ENCODE data around the gene WRAP53. TPM values are rescaled to one million over a fixed set of nuclear protein-coding genes. Genes with fewer than 3 reads are reported as not detected.
A peak's percentile ranks its signal among the peaks of the same experiment; 100 is the strongest.

The WRAP53 gene
- total RNA-seq, 2 donors from 2014 or later = 21.7 to 30.8 TPM

GRCh38 chr17:7704601-7705268, 16.5 kb downstream of the WRAP53 start, which contains the start of gene EFNB3:
TSS of gene EFNB3 (plus strand) at chr17:7705202. CDS start at chr17:7705599, 397 bp downstream.
- no peaks in the 10 kb centered on the region for H3K9me3 Mint-ChIP-seq

DNA sequence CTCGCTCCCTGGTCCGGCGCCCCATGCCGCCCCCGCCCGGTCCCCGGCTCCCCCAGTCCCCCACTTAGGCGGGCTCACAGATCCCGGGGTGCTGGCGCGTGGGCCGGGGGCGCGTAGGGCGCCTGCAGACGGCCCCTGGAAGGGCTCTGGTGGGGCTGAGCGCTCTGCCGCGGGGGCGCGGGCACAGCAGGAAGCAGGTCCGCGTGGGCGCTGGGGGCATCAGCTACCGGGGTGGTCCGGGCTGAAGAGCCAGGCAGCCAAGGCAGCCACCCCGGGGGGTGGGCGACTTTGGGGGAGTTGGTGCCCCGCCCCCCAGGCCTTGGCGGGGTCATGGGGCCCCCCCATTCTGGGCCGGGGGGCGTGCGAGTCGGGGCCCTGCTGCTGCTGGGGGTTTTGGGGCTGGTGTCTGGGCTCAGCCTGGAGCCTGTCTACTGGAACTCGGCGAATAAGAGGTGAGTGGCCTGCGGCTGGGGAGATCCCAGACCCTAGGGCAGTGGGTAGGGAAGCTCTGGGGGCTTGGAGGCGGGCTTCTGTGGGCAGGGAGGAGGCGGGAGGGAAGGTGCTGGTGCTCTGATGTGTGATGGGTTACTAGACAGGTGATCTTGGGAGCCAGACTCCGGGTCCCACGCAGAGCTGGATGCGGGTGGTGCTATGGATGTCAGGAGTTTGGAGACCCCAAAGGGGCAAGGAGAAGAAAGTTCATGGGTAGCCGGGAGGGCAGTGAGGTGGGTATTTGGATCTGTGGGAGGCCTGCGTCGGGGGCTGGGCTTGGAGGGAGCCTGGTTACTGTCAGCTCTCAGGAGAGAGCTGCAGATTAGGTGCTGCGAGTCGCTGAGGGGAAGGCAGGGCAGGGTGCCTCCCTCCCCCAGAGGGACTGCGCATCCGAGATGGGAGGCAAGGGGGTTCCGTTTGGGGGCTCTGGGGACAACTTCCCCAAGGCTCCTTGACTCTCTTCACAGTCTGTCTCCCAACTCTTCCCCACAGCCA, 17.3 kb downstream of the WRAP53 start:
- Mint-ChIP-seq H3K9me3 (no peaks in the 10 kb centered on the region), H3K4me3 (peak overlapping the region; percentile 66), H3K27me3 (ENCODE audit: insufficient read depth) (peaks cover 28% of the 10 kb centered on the region), H3K36me3 (ENCODE audit: low read depth) (peaks cover 10% of the 10 kb centered on the region), H3K27ac (no peak overlapping the region), H3K4me1 (peaks cover 23% of the 10 kb centered on the region)
- Histone ChIP-seq H3K4me3 (ENCODE audit: low read length) (peak overlapping the region; percentile 85), H3K9ac (ENCODE audit: extremely low read depth, low read length, poor library complexity, severe bottlenecking) (peak overlapping the region; percentile 34), H3K4me1 (ENCODE audit: control insufficient read depth, insufficient read depth, low read length) (peaks cover 6% of the 10 kb centered on the region), H3K36me3 (ENCODE audit: control insufficient read depth, insufficient read depth, low read length) (peaks cover 3% of the 10 kb centered on the region), H3K9me3 (ENCODE audit: control insufficient read depth, low read length) (no peaks in the 10 kb centered on the region), H3K27me3 (ENCODE audit: control insufficient read depth, insufficient read depth, low read length, poor library complexity, severe bottlenecking) (peaks cover 14% of the 10 kb centered on the region), H3K27ac (ENCODE audit: low read depth, low read length) (peak overlapping the region; percentile 38)
- TF ChIP-seq, protein P1, sequence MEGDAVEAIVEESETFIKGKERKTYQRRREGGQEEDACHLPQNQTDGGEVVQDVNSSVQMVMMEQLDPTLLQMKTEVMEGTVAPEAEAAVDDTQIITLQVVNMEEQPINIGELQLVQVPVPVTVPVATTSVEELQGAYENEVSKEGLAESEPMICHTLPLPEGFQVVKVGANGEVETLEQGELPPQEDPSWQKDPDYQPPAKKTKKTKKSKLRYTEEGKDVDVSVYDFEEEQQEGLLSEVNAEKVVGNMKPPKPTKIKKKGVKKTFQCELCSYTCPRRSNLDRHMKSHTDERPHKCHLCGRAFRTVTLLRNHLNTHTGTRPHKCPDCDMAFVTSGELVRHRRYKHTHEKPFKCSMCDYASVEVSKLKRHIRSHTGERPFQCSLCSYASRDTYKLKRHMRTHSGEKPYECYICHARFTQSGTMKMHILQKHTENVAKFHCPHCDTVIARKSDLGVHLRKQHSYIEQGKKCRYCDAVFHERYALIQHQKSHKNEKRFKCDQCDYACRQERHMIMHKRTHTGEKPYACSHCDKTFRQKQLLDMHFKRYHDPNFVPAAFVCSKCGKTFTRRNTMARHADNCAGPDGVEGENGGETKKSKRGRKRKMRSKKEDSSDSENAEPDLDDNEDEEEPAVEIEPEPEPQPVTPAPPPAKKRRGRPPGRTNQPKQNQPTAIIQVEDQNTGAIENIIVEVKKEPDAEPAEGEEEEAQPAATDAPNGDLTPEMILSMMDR (conservative IDR thresholded peaks at IDR 0.05) = no peak
- 3 to 4% methylated on average over 9 to 50 of the region's 50 CpGs for WGBS, 2 experiments (ENCODE audit: insufficient coverage in 1 of 2, insufficient read length in 1 of 2)
- peak; percentile 84 for DNase-seq

More at GRCh38 chr17:7704601-7705268, 16.5 kb downstream of the WRAP53 start, which contains the start of gene EFNB3:
- Histone ChIP-seq H3K4me3 (ENCODE audit: low read length) (peak within 1 kb of the TSS; percentile 85), H3K9me3 (ENCODE audit: control insufficient read depth, low read length) (no peaks in the 10 kb centered on the region), H3K27me3 (ENCODE audit: control insufficient read depth, insufficient read depth, low read length, poor library complexity, severe bottlenecking) (peaks cover 14% of the 10 kb centered on the region), H3K36me3 (ENCODE audit: control insufficient read depth, insufficient read depth, low read length) (peaks cover 3% of the 10 kb centered on the region), H3K4me1 (ENCODE audit: control insufficient read depth, insufficient read depth, low read length) (peaks cover 6% of the 10 kb centered on the region), H3K9ac (ENCODE audit: extremely low read depth, low read length, poor library complexity, severe bottlenecking) (peak within 1 kb of the TSS; percentile 34), H3K27ac (ENCODE audit: low read depth, low read length) (peak within 1 kb of the TSS; percentile 83)
- H3K27ac Mint-ChIP-seq = peak within 1 kb of the TSS; percentile 89
- DNase-seq = peak; percentile 94
- TF ChIP-seq, protein P1 (conservative IDR thresholded peaks at IDR 0.05) = no peak
- 0 to 1% methylated on average over 3 to 45 of the region's 45 CpGs for WGBS, 2 experiments (ENCODE audit: insufficient coverage in 1 of 2, insufficient read length in 1 of 2)
- H3K4me1 Mint-ChIP-seq = peaks cover 23% of the 10 kb centered on the region
- H3K27me3 Mint-ChIP-seq (ENCODE audit: insufficient read depth) = peaks cover 28% of the 10 kb centered on the region
- peak within 1 kb of the TSS; percentile 66 for H3K4me3 Mint-ChIP-seq
- H3K36me3 Mint-ChIP-seq (ENCODE audit: low read depth) = peaks cover 8% of the 10 kb centered on the region

GRCh38 chr17:7706631-7707354, 18.5 kb downstream of the WRAP53 start:
- Mint-ChIP-seq H3K36me3 (ENCODE audit: low read depth) (peaks cover 10% of the 10 kb centered on the region), H3K27ac (no peak overlapping the region), H3K4me3 (peak overlapping the region; percentile 66), H3K27me3 (ENCODE audit: insufficient read depth) (peaks cover 33% of the 10 kb centered on the region), H3K4me1 (peaks cover 27% of the 10 kb centered on the region), H3K9me3 (no peaks in the 10 kb centered on the region)
- H3K9ac ChIP-seq (ENCODE audit: extremely low read depth, low read length, poor library complexity, severe bottlenecking) = no peak overlapping the region
- TF ChIP-seq, protein P1 (conservative IDR thresholded peaks at IDR 0.05) = no peak
- H3K27me3 ChIP-seq (ENCODE audit: control insufficient read depth, insufficient read depth, low read length, poor library complexity, severe bottlenecking) = peaks cover 17% of the 10 kb centered on the region
- H3K4me3 ChIP-seq (ENCODE audit: low read length) = peak overlapping the region; percentile 85
- DNase-seq = no peak
- H3K27ac ChIP-seq (ENCODE audit: low read depth, low read length) = no peak overlapping the region
- H3K36me3 ChIP-seq (ENCODE audit: control insufficient read depth, insufficient read depth, low read length) = peaks cover under 1% of the 10 kb centered on the region
- 92 to 100% methylated on average over 1 to 2 of the region's 3 CpGs for WGBS, 2 experiments (ENCODE audit: insufficient coverage in 1 of 2, insufficient read length in 1 of 2)
- peaks cover 6% of the 10 kb centered on the region for H3K4me1 ChIP-seq (ENCODE audit: control insufficient read depth, insufficient read depth, low read length)
- no peaks in the 10 kb centered on the region for H3K9me3 ChIP-seq (ENCODE audit: control insufficient read depth, low read length)
